Measurements from ENCODE around the gene C2orf92. TPM values are rescaled to one million over a fixed set of nuclear protein-coding genes. Genes with fewer than 3 reads are reported as not detected.

The C2orf92 gene
- total RNA-seq, 4 donors from 2014 or later = 8.6 to 23.7 (median 12.2) TPM

GRCh38 chr2:97663626-97663961, 5.9 kb upstream of the C2orf92 start:
- TF ChIP-seq CTCF (IDR thresholded peaks at IDR 0.05; ENCODE audit: low read depth) = no peak

GRCh38 chr2:97663962-97664635, 5.4 kb upstream of the C2orf92 start, which contains the start of gene ACTR1B:
ACTR1B (minus strand) TSS chr2:97664044; CDS start chr2:97663890, 154 bp downstream.
- no peak for TF ChIP-seq CTCF (IDR thresholded peaks at IDR 0.05; ENCODE audit: low read depth)

- no peak for TF ChIP-seq CTCF (IDR thresholded peaks at IDR 0.05; ENCODE audit: low read depth)
Observed at GRCh38 chr2:97664636-97664970, 4.9 kb upstream of the C2orf92 start.

GRCh38 chr2:97670471-97670870, 958 bp downstream of the C2orf92 start:
- no peak for TF ChIP-seq CTCF (IDR thresholded peaks at IDR 0.05; ENCODE audit: low read depth)

- no peak for TF ChIP-seq CTCF (IDR thresholded peaks at IDR 0.05; ENCODE audit: low read depth)
Observed at GRCh38 chr2:97671526-97671925, 2.0 kb downstream of the C2orf92 start.

GRCh38 chr2:97673182-97673914, 3.8 kb downstream of the C2orf92 start:
- no peak for TF ChIP-seq CTCF (IDR thresholded peaks at IDR 0.05; ENCODE audit: low read depth)

GRCh38 chr2:97673915-97674283, 4.4 kb downstream of the C2orf92 start:
- no peak for TF ChIP-seq CTCF (IDR thresholded peaks at IDR 0.05; ENCODE audit: low read depth)

Data from subcutaneous adipose tissue (tissue), 4 donors.